HPDE6-E6E7 (cell line): ENCODE measurements around the gene BMPR1B.
"Not testable (repeated sequence)": the region's sequence is repeated elsewhere in the genome, so short reads cannot be mapped to it uniquely, and the experiment has no call there.

Experiments
- DNase-seq: peaks from one replicate; pipeline ENCODE4 v3.0.0; 2011; ENCODE audit warnings: missing footprints; ENCODE audit errors: extremely low spot score

The BMPR1B gene

DNA sequence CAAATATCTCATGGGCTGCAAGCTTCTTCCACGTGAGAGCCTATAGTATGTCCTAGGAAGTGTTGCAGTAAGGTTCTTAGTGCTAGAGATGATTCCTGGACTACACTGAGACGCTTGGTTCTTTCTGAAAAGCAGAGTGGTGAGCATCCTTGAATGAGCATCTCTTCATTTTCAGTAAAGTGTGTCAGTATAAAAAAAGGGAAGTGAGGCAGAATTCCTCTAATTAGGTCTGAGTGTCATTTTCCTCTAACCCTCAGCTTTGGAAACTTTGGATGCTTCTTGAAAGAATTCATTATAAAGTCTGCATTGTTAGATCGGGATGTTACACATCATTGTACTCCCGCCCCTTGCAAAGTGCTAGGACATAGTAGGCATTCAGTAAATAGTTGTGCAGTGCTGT lies 5.2 kb downstream of the BMPR1B start:
- no peak for DNase-seq

- no peak for DNase-seq
These were observed 5.7 kb downstream of the BMPR1B start for GRCh38 chr4:94763500-94763899.

DNA sequence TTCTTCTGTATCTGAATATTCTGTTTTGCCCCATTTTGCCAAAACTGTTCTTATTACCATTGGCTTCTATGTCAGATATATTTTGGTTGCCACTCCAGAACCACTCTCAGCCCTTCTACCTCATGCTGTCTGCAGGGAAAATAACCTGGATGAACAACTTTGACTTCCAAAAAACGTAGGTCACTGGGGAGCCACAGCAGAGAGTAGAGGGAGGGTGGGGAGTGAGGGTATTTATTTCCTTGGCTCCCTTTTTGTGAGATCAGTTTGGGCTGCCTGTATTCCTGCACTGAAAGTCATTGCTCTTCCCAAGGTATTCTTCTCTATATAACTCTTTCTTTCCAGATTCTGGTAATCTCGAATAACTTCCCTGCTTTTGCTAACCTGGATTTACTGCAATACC lies 6.3 kb downstream of the BMPR1B start:
- DNase-seq, result no peak

- DNase-seq, result no peak
These were observed 7.4 kb downstream of the BMPR1B start for GRCh38 chr4:94765174-94765573.

DNA sequence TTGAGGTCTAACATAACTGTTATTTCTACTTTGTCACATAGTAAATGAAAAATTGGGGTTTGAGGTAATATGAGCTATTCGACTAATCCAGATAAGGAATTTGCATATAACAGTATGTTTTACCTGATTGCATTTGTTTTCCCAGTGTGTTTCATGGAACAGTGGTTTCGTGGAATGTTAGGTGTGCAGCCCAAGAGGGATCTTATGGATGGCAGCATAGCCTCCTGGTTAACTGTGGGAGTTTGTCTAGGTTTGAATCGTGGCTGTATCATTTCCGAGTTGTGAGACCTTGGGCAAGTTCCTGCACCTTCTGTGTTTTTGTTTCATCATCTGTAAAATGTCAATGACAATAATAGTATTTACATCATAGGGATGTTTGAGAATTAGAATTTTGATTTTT lies 7.9 kb downstream of the BMPR1B start:
- DNase-seq, result no peak

DNA sequence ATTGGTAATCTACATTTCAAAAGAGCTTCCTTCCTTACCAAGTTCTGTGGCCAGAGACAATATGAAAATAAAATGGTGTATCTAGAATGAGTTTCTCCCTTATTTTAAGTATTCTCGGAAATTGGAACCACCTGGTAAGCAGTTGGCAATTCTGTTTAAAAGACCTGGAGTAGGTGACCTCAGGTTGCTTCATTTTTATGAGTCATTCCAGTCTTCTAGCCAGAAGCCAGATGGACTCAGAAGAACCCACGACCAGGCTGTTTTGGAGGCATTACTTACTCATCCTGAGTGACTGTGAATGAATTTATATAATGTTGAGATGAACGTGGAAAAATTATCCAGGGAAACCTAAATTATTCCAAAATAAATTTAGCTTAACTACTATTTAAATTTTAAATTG lies 9.1 kb downstream of the BMPR1B start:
- DNase-seq, result peak; percentile 47

GRCh38 chr4:94767446-94767845 lies 9.7 kb downstream of the BMPR1B start:
- DNase-seq, result no peak

DNA sequence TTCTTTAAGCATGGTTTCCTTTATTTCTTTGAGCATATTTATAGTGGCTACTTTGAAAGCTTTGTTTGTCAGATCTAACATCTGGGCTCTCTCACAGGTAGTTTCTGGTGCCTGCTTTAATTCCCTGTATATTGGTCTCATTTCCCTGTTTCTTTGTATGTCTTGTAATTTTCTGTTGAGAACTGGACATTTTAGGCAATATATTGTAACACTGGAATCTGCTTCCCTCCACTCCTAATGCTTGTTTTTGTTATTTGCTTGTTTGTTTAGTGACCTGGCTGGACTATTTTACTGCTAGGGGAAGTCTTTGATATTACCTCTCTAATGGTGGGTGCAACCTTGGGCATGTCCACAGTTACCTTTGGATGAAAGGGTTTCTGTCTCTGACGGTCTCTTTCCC lies 25.0 kb downstream of the BMPR1B start:
- DNase-seq, result no peak

DNA sequence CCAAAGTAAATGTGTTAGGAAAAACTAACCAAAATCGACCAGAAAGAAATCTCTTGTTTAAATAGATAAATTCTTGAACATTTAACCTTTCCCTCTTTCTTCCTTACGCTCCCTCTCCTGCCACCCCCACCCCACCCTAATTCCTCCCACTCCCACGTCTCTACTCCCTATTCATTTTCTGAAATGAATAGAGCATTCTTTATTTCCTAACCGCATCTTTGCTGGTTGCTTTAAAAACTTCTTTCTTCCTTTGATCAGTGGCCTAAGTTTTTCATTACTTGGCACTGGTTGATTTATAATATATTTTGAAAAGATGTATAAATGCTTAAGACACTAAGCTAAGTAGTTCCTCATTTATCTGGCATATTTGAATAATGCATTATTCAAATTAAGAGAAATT lies 33.9 kb downstream of the BMPR1B start:
- DNase-seq, result no peak

- no peak for DNase-seq
These were observed 41.1 kb downstream of the BMPR1B start for GRCh38 chr4:94798808-94799207.

GRCh38 chr4:94801016-94801415 lies 43.3 kb downstream of the BMPR1B start:
- no peak for DNase-seq

DNA sequence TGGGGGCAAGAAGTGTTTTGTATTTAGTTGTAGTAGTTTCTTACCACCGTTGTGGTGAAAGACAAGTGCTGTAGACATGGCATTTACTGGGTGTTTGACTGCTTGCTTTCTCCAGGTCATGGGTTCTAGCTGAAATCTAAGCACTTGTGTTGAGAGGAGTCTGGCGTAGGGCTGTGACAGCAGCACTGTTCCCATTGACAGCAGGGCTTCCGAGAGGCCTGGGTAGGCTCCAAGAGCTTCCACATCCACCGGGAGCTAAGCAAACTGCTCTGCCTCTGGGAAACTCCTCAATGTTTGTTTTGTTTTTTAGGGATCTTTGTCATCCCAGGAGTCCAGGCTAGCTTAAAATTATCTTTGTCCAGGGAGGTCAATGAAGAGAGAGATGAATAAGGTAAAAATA lies 44.3 kb downstream of the BMPR1B start:
- no peak for DNase-seq

- no peak for DNase-seq
These were observed 45.4 kb downstream of the BMPR1B start for GRCh38 chr4:94803181-94803580.

- no peak for DNase-seq
These were observed 46.9 kb downstream of the BMPR1B start for GRCh38 chr4:94804650-94805049.

DNA sequence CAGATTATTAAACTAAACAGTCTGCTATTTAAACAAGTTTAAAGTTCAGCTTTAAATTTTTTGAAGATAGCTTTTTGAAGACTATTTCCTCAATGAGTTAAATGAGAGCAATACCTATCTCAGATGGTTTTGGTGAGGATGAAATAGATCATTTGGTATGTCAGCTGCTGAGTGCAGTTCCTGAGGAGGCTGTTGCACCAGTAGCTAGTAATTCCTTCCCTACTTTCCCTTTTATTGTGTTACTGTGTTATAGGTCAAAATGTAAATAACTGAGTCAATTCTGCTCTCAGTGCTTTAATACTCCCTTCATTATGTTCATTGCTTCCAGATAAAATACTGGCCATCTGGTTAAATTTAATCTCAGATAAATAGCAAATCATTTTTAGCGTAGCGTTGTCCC lies 48.6 kb downstream of the BMPR1B start:
- no peak for DNase-seq

DNA sequence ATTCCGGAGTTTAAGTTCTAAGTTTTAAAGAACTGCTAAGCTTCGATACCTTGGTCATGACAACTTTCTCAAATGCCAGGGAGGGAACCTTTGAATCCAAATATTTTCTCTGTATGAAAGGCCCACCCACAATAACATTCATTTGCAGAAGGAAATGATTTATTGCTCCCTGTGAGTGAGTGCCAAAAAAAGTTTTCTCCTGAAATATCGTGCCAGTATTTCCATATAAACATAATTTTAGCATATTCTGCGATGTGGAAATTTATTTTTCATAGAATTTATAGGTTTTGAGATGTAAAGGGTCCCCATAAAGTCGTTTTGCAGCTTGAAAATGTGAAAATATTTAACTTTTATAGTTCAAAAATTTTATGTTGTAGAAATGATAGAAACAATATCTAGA lies 53.9 kb downstream of the BMPR1B start:
- DNase-seq, result no peak

- DNase-seq, result no peak
These were observed 55.5 kb downstream of the BMPR1B start for GRCh38 chr4:94813221-94813620.

- no peak for DNase-seq
These were observed 56.5 kb downstream of the BMPR1B start for GRCh38 chr4:94814237-94814636.

GRCh38 chr4:94819371-94820168 lies 61.8 kb downstream of the BMPR1B start:
- no peak for DNase-seq

GRCh38 chr4:94826206-94826605 lies 68.5 kb downstream of the BMPR1B start:
- no peak for DNase-seq

GRCh38 chr4:94827481-94828110 lies 69.8 kb downstream of the BMPR1B start:
- peak; percentile 50 for DNase-seq

- DNase-seq, result peak; percentile 34
These were observed 71.1 kb downstream of the BMPR1B start for GRCh38 chr4:94828882-94829281.

GRCh38 chr4:94831607-94832006 lies 73.9 kb downstream of the BMPR1B start:
- DNase-seq, result no peak

DNA sequence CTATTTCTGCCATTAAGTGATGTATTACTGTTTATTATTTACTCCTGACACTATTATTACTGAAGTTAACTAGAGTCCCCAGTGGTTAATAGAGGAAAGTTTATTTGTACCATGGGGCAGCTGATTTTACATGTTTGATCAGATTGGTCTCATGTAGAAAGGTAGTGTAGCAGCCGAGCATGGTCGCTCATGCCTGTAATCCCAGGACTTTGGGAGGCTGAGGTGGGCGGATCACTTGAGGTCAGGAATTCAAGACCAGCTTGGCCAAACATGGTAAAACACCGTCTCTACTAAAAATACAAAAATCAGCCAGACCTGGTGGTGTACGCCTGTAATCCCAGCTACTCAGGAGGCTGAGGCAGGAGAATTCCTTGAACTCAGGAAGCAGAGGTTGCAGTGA lies 74.6 kb downstream of the BMPR1B start:
- DNase-seq, result not testable (repeated sequence)
